Measurements from ENCODE around the gene CENPQ. TPM values are rescaled to one million over a fixed set of nuclear protein-coding genes. Genes with fewer than 3 reads are reported as not detected.
"Not testable (repeated sequence)": the region's sequence is repeated elsewhere in the genome, so short reads cannot be mapped to it uniquely, and the experiment has no call there.

The CENPQ gene
- total and polyA plus RNA-seq, 4 donors = 0.70 to 3.5 (median 1.4) TPM

DNA sequence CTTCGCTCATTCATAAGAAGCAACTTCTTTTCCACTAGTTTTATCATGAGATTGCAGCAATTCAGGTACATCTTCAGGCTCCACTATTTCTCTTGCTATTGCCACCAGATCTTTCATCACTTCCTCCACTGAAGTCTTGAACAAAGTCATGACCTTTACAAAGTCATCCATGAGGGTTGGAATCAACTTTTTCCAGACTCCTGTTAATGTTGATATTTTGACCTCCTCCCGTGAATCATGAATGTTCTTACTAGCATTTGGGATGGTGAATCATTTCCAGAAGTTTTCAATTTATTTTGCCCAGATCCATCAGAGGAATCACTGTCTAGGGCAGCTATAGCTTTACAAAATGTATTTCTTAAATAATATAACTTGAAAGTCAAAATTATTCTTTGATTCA, 1.5 kb downstream of the CENPQ start:
- Histone ChIP-seq H3K27ac (ENCODE audit: low read depth in 1 of 2, low read length in 2 of 2) (no peak overlapping the region), H3K9me3 (ENCODE audit: control insufficient read depth in 4 of 4, low read length in 3 of 4) (no peaks in the 10 kb centered on the region), H3K36me3 (ENCODE audit: control insufficient read depth in 4 of 4, insufficient read depth in 3 of 4, low read depth in 1 of 4, low read length in 3 of 4) (no peaks in the 10 kb centered on the region), H3K4me3 (ENCODE audit: low read depth in 1 of 3, low read length in 3 of 3) (no peak overlapping the region), H3K27me3 (ENCODE audit: control insufficient read depth in 4 of 4, insufficient read depth in 4 of 4, low read length in 3 of 4) (no peaks in the 10 kb centered on the region), H3K9ac (ENCODE audit: low read depth in 1 of 2, low read length in 2 of 2) (no peak overlapping the region), H3K4me1 (ENCODE audit: control insufficient read depth in 4 of 4, insufficient read depth in 4 of 4, low read length in 3 of 4) (peaks cover 4 to 37% (median 25%) of the 10 kb centered on the region in 4 donors)
- DNase-seq (ENCODE audit: low spot score) = no peak
- 96% methylated on average over 2 of the region's 2 CpGs for WGBS
- no peak for TF ChIP-seq HNF4G (IDR thresholded peaks at IDR 0.05)
- no peak for TF ChIP-seq JUND (IDR thresholded peaks at IDR 0.05)
- TF ChIP-seq, protein P1, sequence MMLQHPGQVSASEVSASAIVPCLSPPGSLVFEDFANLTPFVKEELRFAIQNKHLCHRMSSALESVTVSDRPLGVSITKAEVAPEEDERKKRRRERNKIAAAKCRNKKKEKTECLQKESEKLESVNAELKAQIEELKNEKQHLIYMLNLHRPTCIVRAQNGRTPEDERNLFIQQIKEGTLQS (IDR thresholded peaks at IDR 0.05) = no peak
- no peak for TF ChIP-seq FOXA2 (IDR thresholded peaks at IDR 0.05)
- TF ChIP-seq HNF4A (conservative IDR thresholded peaks at IDR 0.05) = no peak
- TF ChIP-seq, protein P2, sequence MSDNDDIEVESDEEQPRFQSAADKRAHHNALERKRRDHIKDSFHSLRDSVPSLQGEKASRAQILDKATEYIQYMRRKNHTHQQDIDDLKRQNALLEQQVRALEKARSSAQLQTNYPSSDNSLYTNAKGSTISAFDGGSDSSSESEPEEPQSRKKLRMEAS (IDR thresholded peaks at IDR 0.05) = no peak

DNA sequence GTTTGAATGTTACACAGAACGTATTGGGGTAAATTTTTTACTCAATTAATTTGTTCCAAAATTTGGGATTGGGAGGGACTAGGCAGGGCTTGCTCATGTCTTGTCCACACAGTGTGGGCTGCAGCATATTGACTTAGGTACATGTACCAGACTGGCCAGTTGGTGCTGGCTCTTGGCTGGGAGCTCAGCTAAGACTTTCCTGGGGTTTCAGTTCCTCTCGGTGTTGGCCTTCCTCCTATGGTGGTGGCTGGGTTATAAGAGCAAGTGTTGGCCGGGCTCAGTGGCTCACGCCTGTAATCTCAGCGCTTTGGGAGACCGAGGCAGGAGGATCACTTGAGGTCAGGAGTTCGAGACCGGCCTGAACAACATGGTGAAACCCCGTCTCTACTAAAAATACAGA, 4.9 kb downstream of the CENPQ start:
- 97% methylated on average over 9 of the region's 9 CpGs for WGBS
- DNase-seq (ENCODE audit: low spot score) = no peak
- H3K36me3 ChIP-seq (ENCODE audit: control insufficient read depth in 4 of 4, insufficient read depth in 3 of 4, low read depth in 1 of 4, low read length in 3 of 4) = peaks cover 0 to 1% (median 0%) of the 10 kb centered on the region in 4 donors

DNA sequence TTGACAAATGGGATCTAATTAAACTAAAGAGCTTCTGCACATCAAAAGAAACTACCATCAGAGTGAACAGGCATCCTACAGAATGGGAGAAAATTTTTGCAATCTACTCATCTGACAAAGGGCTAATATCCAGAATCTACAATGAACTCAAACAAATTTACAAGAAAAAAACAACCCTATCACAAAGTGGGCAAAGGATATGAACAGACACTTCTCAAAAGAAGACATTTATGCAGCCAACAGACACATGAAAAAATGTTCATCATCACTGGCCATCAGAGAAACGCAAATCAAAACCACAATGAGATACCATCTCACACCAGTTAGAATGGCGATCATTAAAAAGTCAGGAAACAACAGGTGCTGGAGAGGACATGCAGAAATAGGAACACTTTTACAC, 13.4 kb downstream of the CENPQ start:
- not testable (repeated sequence) for H3K4me1 ChIP-seq (ENCODE audit: control insufficient read depth in 4 of 4, insufficient read depth in 4 of 4, low read length in 3 of 4); DNase-seq (ENCODE audit: low spot score); H3K36me3 ChIP-seq (ENCODE audit: control insufficient read depth in 4 of 4, insufficient read depth in 3 of 4, low read depth in 1 of 4, low read length in 3 of 4); H3K4me3 ChIP-seq (ENCODE audit: low read depth in 1 of 3, low read length in 3 of 3); H3K9ac ChIP-seq (ENCODE audit: low read depth in 1 of 2, low read length in 2 of 2); H3K27me3 ChIP-seq (ENCODE audit: control insufficient read depth in 4 of 4, insufficient read depth in 4 of 4, low read length in 3 of 4); H3K27ac ChIP-seq (ENCODE audit: low read depth in 1 of 2, low read length in 2 of 2); H3K9me3 ChIP-seq (ENCODE audit: control insufficient read depth in 4 of 4, low read length in 3 of 4)
- WGBS = 84% methylated on average over 2 of the region's 2 CpGs

More for the DNA sequence above, 4.9 kb downstream of the CENPQ start:
- Histone ChIP-seq H3K4me1 (ENCODE audit: control insufficient read depth in 4 of 4, insufficient read depth in 4 of 4, low read length in 3 of 4) (peaks cover 0 to 10% (median 8%) of the 10 kb centered on the region in 4 donors), H3K27ac (ENCODE audit: low read depth in 1 of 2, low read length in 2 of 2) (no peak overlapping the region), H3K9ac (ENCODE audit: low read depth in 1 of 2, low read length in 2 of 2) (no peak overlapping the region), H3K27me3 (ENCODE audit: control insufficient read depth in 4 of 4, insufficient read depth in 4 of 4, low read length in 3 of 4) (no peaks in the 10 kb centered on the region), H3K4me3 (ENCODE audit: low read depth in 1 of 3, low read length in 3 of 3) (no peak overlapping the region), H3K9me3 (ENCODE audit: control insufficient read depth in 4 of 4, low read length in 3 of 4) (no peaks in the 10 kb centered on the region)
- TF ChIP-seq GABPA (IDR thresholded peaks at IDR 0.05 in 1 of 2, conservative IDR thresholded peaks at IDR 0.05 in 1 of 2) (no peak), EGR1 (IDR thresholded peaks at IDR 0.05; ENCODE audit: low read depth in 2 of 2) (no peak)

DNA sequence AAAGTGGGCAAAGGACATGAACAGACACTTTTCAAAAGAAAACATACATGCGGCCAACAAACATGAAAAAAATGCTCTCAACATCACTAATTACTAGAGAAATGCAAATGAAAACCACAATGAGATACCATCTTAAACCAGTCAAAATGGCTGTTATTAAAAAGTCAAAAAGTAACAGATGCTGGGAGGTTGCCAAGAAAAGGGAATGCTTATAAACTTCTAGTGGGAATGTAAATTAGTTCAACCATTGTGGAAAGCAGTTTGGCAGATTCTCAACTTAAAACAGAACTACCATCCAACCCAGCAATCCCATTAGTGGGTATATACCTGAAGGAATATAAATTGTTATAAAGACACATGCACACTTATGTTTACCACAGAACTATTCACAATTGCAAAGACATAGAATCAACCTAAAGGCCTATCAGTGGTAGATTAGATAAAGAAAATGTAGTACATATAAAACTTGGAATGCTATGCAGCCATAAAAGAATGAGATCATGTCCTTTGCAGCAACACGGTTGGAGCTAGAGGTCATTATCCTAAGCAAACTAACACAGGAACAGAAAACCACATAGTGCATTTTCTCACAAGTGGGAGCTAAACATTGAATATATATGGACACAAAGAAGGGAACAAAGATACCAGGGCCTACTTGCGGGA, 16.3 kb downstream of the CENPQ start:
- no peak overlapping the region for H3K27ac ChIP-seq (ENCODE audit: low read depth in 1 of 2, low read length in 2 of 2)
- no peak for TF ChIP-seq JUND (IDR thresholded peaks at IDR 0.05)
- H3K9ac ChIP-seq (ENCODE audit: low read depth in 1 of 2, low read length in 2 of 2) = no peak overlapping the region
- H3K4me3 ChIP-seq (ENCODE audit: low read depth in 1 of 3, low read length in 3 of 3) = no peak overlapping the region
- 75% methylated on average over 3 of the region's 3 CpGs for WGBS
- H3K36me3 ChIP-seq (ENCODE audit: control insufficient read depth in 4 of 4, insufficient read depth in 3 of 4, low read depth in 1 of 4, low read length in 3 of 4) = no peaks in the 10 kb centered on the region
- DNase-seq (ENCODE audit: low spot score) = no peak
- H3K27me3 ChIP-seq (ENCODE audit: control insufficient read depth in 4 of 4, insufficient read depth in 4 of 4, low read length in 3 of 4) = no peaks in the 10 kb centered on the region
- H3K4me1 ChIP-seq (ENCODE audit: control insufficient read depth in 4 of 4, insufficient read depth in 4 of 4, low read length in 3 of 4) = no peaks in the 10 kb centered on the region
- no peaks in the 10 kb centered on the region for H3K9me3 ChIP-seq (ENCODE audit: control insufficient read depth in 4 of 4, low read length in 3 of 4)

DNA sequence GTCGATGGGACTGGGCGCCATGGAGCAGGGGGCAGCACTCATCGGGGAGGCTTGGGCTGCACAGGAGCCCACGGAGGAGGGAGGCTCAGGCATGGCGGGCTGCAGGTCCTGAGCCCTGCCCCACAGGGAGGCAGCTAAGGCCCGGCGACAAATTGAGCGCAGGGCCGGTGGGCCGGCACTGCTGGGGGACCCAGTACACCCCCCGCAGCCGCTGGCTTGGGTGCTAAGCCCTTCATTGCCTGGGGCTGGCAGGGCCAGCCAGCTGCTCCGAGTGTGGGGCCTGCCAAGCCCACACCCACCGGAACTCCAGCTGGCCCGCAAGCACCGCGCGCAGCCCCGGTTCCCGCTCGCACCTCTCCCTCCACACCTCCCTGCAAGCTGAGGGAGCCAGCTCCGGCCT, 18.7 kb downstream of the CENPQ start:
- not testable (repeated sequence) for H3K27me3 ChIP-seq (ENCODE audit: control insufficient read depth in 4 of 4, insufficient read depth in 4 of 4, low read length in 3 of 4); H3K27ac ChIP-seq (ENCODE audit: low read depth in 1 of 2, low read length in 2 of 2); H3K4me3 ChIP-seq (ENCODE audit: low read depth in 1 of 3, low read length in 3 of 3); DNase-seq (ENCODE audit: low spot score); H3K9me3 ChIP-seq (ENCODE audit: control insufficient read depth in 4 of 4, low read length in 3 of 4); H3K36me3 ChIP-seq (ENCODE audit: control insufficient read depth in 4 of 4, insufficient read depth in 3 of 4, low read depth in 1 of 4, low read length in 3 of 4); H3K4me1 ChIP-seq (ENCODE audit: control insufficient read depth in 4 of 4, insufficient read depth in 4 of 4, low read length in 3 of 4); H3K9ac ChIP-seq (ENCODE audit: low read depth in 1 of 2, low read length in 2 of 2)
- WGBS = 99% methylated on average over 22 of the region's 22 CpGs

DNA sequence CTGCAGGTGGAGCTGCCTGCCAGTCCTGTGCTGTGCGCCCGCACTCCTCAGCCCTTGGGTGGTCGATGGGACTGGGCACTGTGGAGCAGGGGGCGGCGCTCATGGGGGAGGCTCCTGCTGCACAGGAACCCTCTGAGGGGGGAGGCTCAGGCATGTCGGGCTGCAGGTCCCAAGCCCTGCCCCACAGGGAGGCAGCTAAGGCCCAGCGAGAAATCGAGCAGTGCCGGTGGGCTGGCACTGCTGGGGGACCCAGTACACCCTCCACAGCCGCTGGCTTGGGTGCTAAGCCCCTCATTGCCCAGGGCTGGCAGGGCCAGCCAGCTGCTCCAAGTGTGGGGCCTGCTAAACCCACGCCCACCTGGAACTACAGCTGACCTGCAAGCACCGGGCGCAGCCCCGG, 20.2 kb downstream of the CENPQ start:
- H3K4me1 ChIP-seq (ENCODE audit: control insufficient read depth in 4 of 4, insufficient read depth in 4 of 4, low read length in 3 of 4); H3K9ac ChIP-seq (ENCODE audit: low read depth in 1 of 2, low read length in 2 of 2); H3K27ac ChIP-seq (ENCODE audit: low read depth in 1 of 2, low read length in 2 of 2); H3K27me3 ChIP-seq (ENCODE audit: control insufficient read depth in 4 of 4, insufficient read depth in 4 of 4, low read length in 3 of 4); H3K9me3 ChIP-seq (ENCODE audit: control insufficient read depth in 4 of 4, low read length in 3 of 4); DNase-seq (ENCODE audit: low spot score); H3K36me3 ChIP-seq (ENCODE audit: control insufficient read depth in 4 of 4, insufficient read depth in 3 of 4, low read depth in 1 of 4, low read length in 3 of 4); H3K4me3 ChIP-seq (ENCODE audit: low read depth in 1 of 3, low read length in 3 of 3): not testable (repeated sequence)
- 98% methylated on average over 14 of the region's 14 CpGs for WGBS

Measured in liver (tissue), 9 donors.